GM19324 (cell line): ENCODE data around the gene CEP70.

ENCODE experiments used
- ATAC-seq: cut with Tn5 transposase; IDR thresholded peaks from one replicate; pipeline ENCODE4 v1.9.1; 2021; ENCODE audit warnings: mild to moderate bottlenecking, moderate library complexity; ENCODE audit not compliant: unreplicated experiment, low FRiP score

Gene CEP70

DNA sequence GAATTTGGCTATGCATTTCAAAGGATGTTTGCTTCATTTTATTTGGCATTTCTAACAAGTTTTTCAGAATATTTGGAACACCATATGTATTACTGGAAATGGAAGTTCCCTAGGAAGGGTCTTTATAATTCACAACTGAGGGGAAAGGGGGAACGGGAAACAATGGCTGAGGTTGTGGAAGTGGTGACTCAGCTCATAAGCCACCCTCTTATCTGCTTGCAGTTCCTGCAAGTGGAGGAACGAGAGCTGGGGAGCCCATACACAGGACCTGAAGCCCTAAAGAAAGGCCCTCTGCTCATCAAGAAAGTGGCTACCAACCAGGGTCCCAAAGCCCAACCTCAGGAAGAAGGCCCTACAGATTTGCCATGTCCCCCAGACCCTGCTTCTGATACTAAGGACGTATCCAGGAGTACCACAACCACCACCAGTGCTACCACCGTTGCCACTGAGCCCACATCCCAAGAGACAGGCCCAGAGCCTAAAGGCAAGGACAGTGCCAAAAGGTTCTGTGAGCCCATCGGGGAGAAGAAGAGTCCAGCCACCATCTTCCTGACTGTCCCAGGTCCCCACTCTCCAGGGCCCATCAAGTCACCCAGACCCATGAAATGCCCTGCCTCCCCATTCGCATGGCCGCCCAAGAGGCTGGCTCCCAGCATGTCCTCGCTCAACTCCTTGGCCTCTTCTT lies 121.8 kb downstream of the CEP70 start:
- ATAC-seq, result no peak

DNA sequence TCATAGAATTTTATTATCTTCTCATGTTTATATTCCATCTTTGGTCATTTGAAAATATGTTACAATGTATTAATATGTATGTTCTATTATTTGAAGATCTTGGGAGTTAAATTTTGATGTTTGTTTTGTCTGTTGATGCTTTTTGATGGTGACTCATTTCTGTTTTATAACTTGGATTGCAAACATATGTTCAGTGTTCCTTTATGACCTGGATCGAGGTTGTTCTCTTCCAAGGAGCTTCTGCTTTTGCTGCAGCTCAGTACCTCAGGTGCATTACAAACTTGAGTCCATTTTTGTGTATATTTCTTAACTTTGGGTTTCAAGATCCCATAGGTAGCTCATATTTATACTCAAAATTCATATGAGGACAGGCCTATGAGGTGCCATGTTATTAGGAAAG lies 122.6 kb downstream of the CEP70 start:
- no peak for ATAC-seq

DNA sequence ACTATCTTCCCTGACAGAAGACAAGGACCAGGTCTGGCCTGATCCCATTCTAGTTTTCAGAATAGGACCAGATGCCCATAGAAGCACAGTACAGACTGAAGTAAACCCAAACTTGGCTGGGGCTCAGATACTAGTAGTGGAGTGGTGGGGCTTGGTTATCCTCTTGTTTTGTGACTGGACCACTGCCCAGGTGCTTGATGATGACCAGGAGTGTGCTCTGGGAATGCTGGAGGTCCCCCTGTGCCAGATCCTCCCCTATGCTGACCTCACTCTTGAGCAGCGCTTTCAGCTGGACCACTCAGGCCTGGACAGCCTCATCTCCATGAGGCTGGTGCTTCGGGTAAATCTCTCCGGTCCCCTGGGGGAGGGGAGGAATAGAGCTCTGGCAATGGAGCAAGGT lies 123.4 kb downstream of the CEP70 start:
- ATAC-seq, result no peak

DNA sequence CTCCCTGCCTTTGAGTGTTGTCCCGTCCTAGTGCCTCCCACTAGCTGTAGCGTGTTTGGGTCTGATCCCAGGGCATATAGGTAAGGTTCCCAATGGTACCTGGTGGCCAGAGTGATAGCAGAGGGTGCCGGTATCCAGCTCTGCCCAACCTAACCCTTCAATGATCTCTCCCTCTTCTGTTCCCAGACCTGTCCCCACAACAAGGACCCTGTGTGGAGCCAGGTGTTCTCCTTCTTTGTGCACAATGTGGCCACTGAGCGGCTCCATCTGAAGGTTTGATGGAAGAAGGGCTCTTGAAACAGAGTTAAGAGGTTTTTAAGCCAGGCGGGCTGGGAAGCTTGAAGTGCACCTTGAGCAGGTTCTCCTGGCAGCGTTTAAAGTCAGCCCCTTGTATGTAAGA lies 124.2 kb downstream of the CEP70 start:
- ATAC-seq, result no peak

DNA sequence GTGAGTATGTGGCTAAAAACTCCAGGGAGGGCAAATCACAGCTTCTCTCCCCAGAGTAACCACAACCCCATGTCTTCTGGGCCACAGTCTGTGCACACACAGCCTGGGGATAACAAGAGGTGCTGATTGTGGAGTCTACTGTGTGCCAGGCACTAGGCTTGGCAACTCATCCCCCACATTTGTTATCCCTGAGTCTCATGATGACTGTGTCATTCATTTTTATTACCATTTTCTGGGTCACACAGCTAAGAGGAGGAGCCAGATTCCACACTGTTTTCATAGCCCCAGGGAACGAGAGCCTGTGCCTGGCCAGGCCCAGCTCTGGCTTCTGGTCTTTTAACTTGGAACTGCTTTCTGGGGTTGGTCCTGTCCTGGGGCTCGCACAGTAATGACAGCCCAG lies 125.2 kb downstream of the CEP70 start:
- ATAC-seq, result no peak

DNA sequence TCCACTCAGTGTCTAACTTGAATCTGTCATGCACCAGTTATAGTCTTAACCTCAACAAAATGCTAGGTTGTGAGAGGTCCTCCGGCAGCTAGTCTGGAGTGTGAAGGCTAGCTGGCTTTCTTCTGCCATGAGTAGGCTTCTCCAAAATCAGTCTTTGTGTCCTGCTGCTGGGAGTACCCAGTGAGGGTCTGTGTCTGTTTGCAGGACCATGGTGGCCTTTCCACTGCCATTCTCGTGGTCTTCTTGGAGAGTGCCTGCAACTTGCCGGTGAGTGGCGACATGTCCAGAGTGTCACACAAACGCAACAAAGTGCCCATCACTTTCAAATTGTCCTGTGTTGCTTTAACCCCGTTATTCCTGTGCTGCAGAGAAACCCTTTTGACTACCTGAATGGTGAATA lies 125.6 kb downstream of the CEP70 start:
- ATAC-seq, result no peak

DNA sequence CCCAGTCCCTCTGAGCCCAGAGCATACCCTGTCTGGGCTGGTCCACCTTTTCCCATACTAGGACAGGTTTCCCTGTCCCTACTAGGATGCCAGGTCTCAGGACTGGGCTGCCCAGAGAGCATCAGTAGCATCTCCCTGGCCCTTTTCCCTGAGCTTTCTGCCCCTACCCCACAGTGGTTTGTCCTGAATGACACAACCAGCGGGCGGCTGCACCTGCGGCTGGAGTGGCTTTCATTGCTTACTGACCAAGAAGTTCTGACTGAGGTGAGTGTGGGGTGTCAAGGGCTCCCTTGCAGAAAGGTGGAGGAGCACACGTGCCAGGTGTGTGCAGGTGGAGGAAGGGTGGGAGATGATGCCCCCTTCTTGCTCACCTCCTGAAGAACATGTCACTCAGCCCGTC lies 126.1 kb downstream of the CEP70 start:
- no peak for ATAC-seq

DNA sequence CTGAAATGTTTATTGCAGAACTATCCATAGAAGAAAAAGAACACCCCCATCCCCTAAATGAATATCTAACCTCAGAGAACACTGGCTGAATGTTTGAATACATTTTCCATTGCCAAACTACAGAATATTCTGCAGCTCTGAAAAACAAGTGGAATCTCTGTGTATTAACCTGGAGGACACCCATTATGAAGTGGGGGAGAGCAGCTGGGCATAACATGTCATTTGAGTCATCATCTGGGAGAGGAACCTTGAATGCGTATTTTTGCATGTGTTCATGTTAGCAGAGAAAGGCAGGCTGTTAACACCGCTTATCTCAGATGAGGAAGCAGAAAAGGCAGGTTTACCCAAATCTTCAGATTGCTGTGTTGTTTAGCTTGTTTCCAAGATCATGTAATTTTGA lies 128.1 kb downstream of the CEP70 start:
- no peak for ATAC-seq

DNA sequence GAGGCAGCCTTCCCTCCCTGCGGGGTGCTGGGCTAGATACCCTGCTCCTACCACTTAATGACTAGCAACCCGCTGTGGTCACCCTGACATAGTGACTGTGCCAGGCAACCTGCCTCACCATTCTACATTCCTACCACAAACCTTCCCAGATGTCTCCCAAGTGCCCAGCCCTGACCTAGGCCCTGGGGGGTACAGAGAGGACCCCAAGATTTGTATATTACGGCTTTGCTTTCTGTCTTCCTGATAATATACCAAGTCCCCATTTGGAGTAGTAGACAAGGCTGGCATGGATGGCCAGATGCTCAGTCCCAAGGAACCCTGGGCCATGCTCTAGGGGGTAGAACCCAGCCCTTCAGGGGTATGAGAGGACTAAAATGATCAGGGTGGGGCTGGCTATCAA lies 128.6 kb downstream of the CEP70 start:
- ATAC-seq, result no peak

DNA sequence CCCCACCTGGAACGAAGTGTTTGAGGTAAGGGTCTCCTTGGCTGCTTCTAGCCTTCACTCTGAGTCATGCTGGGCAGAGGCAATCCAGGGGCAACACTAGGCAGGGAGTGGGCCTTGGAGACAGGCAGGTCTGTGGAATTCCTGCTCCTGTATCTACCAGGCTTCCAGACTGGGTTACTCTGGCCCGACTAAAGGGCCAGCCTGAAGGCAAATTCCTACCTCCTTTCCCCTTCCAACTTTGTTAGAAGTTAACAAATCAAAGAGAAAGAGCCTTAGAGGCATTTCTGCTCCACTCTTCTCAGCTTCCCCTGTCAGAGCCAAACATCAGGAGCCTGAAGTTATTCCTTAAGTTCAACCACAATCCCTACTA lies 129.6 kb downstream of the CEP70 start:
- ATAC-seq, result no peak

DNA sequence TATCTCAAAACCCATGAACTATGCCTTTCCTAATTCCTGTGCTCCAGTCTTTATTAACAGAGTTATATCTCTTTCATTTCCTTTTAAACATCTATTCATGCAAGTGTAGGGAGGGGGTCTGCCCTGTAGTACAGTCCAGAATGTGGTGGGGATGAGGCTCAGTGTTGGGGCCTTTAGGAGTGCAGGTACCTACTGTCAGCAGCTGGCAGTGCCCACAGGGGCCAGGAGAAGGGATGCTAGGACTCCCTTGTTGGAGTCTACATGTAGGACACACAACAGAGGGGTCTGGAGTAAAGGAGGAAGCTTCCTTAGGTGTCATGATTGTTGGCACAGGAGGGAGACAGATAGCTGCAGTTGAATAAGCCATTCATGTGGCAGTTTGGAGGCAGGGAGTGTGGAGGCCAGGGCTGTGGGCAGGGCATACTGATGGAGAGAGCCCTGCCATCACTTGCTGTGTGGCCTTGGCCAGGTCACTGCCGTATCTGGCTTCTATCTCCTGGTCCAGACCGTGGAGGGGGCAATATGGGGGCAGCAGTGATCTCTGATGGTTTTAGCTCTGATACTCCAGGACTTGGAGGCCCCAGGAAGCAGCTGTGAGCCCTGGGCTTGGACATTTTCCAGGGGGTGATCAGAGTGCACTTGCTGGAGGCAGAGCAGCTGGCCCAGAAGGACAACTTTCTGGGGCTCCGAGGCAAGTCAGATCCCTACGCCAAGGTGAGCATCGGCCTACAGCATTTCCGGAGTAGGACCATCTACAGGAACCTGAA lies 130.2 kb downstream of the CEP70 start:
- no peak for ATAC-seq

DNA sequence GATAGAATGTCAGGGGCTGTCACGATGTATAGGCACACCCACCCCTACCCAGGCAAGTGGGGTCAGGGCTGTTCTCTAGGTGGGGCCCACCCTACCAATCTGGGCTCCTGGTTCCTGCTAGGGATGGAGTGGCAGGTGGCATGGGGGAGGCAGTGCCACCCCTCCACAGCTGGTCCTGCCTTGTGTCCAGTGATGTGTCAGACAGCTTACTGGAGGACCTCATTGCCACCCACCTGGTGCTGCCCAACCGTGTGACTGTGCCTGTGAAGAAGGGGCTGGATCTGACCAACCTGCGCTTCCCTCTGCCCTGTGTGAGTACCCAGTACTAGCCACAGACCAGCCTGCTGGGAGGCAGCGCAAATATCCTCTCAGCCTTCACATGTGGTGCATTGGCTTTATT lies 132.2 kb downstream of the CEP70 start:
- ATAC-seq, result no peak

DNA sequence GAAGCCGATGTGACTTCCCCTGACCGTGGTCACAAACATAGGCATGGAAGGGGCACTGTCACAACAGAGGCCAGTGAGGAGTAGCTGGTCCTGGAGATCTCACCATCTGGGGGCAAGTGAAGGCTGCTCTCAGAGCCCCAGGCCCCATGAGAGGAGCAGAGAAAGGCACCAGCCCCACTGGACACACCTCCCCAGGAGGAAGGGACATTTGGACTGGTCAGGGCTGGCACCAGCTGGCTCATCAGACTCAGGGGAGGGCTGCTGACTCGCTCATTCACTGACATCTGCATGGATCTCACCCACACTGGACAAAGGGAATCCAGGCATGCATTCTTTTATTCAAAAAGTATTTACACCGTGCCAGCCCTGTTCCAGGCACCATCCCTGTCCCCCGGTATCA lies 132.8 kb downstream of the CEP70 start:
- no peak for ATAC-seq

DNA sequence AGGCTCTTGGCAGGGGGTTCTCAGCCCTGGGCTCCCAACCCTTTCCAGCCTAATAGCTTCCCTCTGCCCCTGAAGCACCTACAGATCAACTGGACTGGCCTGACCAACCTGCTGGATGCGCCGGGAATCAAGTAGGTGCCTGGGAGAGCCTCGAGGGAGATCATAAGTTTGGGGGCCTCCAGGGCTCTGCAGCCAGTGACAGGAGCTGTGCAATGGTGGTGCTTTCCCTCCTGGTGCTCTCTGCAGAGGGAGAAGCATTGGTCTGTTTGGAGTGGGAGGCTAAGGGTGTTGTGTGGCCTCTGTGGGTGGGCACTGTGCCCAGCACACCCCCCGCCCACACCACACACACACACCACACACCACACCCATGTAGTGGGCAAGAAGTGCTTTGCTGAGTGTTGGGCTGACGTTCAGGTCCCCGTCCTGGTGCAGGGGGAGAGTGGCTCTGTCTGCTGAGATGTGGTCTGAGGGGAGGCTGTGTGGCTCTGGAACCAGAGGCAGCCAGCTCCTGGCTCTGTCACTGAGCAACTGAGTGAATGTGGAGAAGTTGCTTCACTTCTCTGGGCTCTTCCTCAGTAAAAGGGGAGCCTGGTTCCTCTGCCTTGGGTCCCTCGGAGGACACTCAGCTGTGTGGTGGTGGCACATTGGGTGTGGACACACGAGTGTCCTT lies 133.4 kb downstream of the CEP70 start:
- no peak for ATAC-seq

DNA sequence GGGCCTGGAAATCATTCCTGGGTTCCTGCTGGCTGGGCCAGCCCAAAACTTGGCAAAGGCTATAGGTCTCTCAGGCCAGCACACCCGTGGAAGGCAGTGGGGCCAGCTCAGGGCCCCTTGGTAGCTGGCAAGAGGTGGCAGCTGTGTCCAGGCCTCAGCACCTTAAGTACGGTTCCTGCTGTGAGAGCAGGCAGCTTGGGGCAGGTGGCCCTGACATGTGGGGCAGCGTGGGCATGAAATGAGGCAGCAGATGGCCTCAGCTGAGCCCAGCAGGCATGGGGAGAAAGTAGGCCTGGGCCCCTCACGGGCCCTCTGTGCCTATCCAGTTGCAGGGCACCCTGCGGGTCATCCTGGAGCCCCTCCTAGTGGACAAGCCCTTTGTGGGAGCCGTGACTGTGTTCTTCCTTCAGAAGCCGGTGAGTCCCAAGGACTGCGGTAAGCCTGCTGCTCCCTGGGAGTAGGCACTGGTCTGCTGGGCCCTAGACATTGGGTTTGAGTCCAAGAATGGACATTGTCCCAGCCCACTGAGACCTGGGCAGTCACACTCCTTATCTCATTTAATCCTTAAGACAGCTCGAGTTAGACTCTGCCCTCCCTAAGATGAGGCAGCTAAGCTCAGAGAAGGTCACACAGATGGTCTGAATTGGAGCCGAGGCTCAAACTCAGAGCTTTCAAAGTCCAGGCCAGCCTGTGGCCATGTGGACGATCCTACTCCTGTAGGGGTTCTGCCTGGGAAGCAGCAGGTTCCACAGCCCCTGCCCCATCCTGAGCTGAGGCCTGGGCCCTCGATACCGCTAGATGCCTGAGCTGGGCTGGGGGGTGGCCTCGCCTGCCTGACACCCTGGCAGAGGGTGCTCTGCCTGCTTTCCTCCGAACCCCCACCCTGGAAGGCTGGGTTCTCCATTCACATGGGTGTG lies 134.2 kb downstream of the CEP70 start:
- ATAC-seq, result no peak

DNA sequence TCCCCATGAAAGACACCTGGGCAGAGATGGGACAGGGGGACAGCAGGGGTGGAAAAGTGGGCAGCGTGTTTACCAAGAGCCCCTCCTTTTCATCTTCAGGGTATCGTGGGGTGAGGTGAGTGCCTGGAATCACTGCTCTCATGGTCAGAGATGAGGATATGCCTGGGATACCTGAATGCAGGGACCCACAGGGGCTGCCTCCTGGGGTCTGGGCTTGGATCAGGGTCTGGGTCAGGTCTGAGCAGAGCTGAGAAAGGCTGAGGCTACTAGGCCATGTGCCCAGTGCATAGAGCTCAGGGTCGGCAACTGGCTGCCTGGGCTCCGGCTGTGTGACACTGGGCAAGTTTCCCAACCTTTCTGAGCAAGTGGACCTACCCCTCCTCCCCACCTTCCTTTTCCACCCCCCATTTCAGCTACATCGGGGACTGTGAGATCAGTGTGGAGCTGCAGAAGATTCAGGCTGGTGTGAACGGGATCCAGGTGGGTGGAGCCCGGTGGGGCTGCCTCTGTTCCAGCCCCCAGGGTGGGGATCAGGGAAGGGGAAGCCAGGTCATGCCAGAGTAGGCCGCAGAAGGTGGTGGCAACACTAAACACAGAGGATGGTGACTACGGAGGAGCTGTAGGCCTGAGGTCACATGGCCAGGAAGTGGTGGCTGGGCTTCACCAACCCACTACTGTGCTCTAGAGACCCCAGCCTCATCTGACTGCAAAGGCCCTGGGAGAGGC lies 135.1 kb downstream of the CEP70 start:
- ATAC-seq, result no peak

DNA sequence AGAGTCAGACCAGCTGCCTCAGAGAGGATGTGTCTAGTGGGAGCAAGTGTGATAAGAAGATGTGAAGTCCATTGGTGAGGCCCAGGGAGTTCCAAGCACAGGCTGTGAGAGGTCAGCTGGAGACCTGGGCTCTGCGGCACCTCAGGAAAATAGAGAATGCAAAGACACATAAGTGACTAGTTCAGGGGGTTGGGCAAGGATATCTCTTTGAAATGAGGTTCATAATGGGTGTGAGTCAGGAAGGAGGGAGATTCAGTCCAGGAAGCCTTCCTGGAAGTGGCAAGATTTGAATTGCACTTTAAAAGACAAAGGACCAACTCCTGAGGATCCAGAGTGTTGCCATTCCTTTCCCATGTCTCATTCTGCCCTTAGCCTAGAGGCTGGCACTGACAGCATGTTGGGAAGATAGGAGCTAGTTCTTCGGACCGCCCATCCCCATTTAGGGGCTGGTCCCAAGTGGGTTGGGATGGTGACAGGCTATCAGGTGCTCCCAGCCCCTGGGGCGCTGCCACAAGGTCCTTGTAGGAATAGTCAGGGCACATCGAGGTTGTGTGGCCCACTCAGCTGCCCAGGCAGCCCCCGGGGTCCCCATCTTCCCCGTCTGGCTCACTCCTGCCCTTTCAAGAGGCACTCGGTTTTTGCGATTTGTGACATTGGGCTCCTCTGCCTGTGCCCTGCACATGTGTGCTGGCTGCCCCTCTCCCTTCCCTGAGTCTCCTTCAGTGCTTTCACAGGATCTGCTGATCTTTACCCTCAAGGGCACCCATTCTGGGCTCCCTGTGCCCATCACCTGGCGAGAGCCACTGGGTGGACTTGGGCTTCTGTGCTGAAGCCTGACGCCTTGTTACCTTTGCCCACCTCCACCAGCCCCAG lies 136.0 kb downstream of the CEP70 start:
- ATAC-seq, result no peak

DNA sequence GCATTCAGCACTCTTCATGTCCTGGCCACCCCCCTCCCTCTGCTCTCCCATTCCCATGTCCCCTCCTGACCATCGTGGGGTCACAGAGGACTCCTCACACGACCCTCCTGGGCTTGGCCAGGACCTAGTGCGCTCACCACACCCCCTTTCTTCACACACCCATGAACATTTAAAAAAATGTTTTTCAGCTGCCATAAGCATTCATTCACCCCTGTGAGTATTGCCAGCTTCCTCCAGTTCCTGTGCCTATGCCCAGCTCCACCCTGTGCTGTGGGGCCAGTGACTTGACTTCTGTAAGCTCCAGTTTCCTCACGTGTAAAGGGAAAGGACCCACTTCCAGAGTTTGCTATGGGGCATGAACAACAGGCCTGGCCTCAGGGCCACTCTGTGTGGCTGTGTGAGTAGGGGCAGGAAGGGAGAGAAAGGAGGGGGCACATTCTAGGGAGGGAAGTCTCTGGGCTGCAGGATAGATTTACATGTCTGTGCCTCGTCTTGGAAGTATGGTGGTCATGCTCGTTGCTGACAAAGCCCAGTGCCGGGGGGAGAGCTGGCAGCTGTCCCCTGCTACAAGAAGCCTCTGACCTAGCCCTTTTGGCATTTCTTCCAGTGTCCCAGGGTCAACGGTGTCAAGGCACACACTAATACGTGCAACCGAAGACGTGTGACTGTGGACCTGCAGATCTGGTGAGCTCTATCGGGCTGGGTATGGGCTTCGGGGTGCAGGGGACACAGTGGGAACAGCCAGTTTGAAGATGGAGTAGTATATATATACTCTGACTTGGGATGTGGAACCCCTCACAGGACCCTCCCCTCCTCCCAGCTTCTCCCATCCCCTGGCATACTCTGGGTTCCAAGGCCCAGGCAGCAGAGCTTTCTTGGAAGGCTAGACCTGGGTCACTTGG lies 136.8 kb downstream of the CEP70 start:
- ATAC-seq, result no peak
